Measurements from ENCODE around the gene MINDY3.

MINDY3 gene

DNA sequence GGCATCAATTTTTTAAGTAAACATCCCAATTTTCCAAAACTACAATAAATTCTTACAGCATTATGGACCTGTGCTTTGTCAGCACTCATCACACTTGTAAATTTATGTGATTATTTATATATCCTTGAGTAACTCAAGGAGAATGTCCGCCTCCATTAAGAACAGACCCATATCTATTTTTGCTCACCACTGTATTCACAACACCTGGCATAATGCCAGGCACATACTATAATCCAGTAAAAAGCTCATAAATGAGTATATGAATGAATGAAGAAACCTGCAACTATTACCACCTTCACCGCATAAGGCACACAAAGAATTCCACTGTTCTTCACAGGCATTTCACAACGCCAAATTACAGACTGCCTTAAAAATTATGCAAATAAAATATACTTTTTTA lies 46.9 kb downstream of the MINDY3 start:
- CTCF ChIA-PET: interaction anchor here (0.8 to 1.3 kb wide), 2 partner anchors 13 to 19 kb away, joined by 3 to 4 read pairs; no protein-coding TSS in a partner anchor
- peak in 1 of 3 donors; percentile 3 for DNase-seq
- POLR2A ChIA-PET: interaction anchor here (1.2 kb wide), 1 partner anchor 88 kb away, joined by 4 read pairs; no protein-coding TSS in a partner anchor
- Histone ChIP-seq H3K27ac (ENCODE audit: insufficient read depth in 1 of 2, low read depth in 1 of 2, low read length in 2 of 2, poor library complexity in 1 of 2, severe bottlenecking in 2 of 2) (no peak overlapping the region), H3K9me3 (ENCODE audit: control extremely low read depth in 1 of 5, control insufficient read depth in 4 of 5, insufficient read depth in 2 of 5, low read depth in 1 of 5, low read length in 4 of 5) (no peaks in the 10 kb centered on the region), H3K4me1 (ENCODE audit: control extremely low read depth in 1 of 4, control insufficient read depth in 4 of 4, insufficient read depth in 4 of 4, low read length in 3 of 4) (peaks cover 0 to 4% (median 2%) of the 10 kb centered on the region in 4 experiments), H3K36me3 (ENCODE audit: control insufficient read depth in 4 of 4, insufficient read depth in 4 of 4, low read length in 3 of 4) (peaks cover 3 to 18% (median 3%) of the 10 kb centered on the region in 4 experiments), H3K4me3 (ENCODE audit: control insufficient read depth in 1 of 7, extremely low read depth in 1 of 7, insufficient read depth in 4 of 7, low read depth in 2 of 7, low read length in 6 of 7) (no peak overlapping the region), H3K27me3 (replicated peaks in 2 of 5; ENCODE audit: control insufficient read depth in 4 of 5, insufficient read depth in 5 of 5, low read length in 4 of 5) (no peaks in the 10 kb centered on the region)
- WGBS (ENCODE audit: insufficient coverage): no CpG with 5 or more reads among the region's 3 CpGs

DNA sequence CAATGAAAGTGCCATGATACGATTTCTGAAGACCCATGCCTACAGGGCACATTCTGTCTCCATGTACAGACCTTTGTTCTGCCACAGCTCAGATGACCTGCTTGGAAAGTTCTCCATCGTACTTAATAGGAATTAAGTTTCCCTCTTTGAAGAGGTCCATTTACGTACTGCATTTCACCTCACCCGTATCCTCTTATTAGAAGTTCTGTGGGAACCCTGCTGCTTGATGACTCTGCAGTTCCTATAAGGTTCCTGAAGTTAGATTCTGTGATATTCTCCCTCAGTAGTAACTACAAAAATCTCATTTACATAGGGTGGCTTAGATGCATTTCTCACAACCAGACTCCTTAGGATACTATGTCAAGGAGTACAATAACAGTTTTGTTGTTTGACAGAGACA lies 50.9 kb downstream of the MINDY3 start:
- WGBS (ENCODE audit: insufficient coverage): 96% methylated on average over 4 of the region's 4 CpGs
- Histone ChIP-seq H3K27ac (ENCODE audit: insufficient read depth in 1 of 2, low read depth in 1 of 2, low read length in 2 of 2, poor library complexity in 1 of 2, severe bottlenecking in 2 of 2) (no peak overlapping the region), H3K9me3 (ENCODE audit: control extremely low read depth in 1 of 5, control insufficient read depth in 4 of 5, insufficient read depth in 2 of 5, low read depth in 1 of 5, low read length in 4 of 5) (no peaks in the 10 kb centered on the region), H3K4me1 (ENCODE audit: control extremely low read depth in 1 of 4, control insufficient read depth in 4 of 4, insufficient read depth in 4 of 4, low read length in 3 of 4) (no peaks in the 10 kb centered on the region), H3K36me3 (ENCODE audit: control insufficient read depth in 4 of 4, insufficient read depth in 4 of 4, low read length in 3 of 4) (peaks cover 3 to 23% (median 16%) of the 10 kb centered on the region in 4 experiments), H3K4me3 (ENCODE audit: control insufficient read depth in 1 of 7, extremely low read depth in 1 of 7, insufficient read depth in 4 of 7, low read depth in 2 of 7, low read length in 6 of 7) (no peak overlapping the region), H3K27me3 (replicated peaks in 2 of 5; ENCODE audit: control insufficient read depth in 4 of 5, insufficient read depth in 5 of 5, low read length in 4 of 5) (no peaks in the 10 kb centered on the region)
- ChIA-PET POLR2A (no interaction called here), CTCF (no interaction called here)
- no peak for DNase-seq

DNA sequence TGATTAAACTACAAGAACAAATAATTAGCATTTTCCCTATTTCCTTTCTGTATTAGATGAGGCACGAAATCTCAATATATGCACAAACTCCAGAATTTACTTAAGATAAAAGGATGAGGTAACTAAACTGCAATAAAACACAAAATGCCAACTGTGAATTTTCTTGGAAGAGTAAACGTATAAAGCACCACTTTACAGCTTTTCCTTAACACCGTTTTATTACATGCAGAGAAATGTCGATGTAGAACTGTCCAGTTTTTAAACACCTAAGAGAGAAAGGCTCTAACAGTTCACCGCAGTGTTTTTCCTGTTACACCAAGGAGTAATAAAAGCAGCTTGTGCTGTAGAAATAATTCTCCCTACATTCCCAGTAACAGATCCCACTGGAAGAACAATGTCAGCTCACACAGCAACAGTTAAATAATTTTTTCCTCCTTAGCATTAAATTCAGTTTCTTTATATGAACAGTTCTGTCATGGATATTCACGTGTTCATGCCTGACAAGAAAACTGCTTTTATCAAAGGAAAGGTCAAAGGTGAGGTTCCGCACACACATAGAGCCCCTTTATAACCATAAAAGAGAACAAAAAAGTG lies 52.0 kb downstream of the MINDY3 start:
- WGBS (ENCODE audit: insufficient coverage): 100% methylated on average over 2 of the region's 7 CpGs
- Histone ChIP-seq H3K27me3 (replicated peaks in 2 of 5; ENCODE audit: control insufficient read depth in 4 of 5, insufficient read depth in 5 of 5, low read length in 4 of 5) (no peaks in the 10 kb centered on the region), H3K9me3 (ENCODE audit: control extremely low read depth in 1 of 5, control insufficient read depth in 4 of 5, insufficient read depth in 2 of 5, low read depth in 1 of 5, low read length in 4 of 5) (no peaks in the 10 kb centered on the region), H3K27ac (ENCODE audit: insufficient read depth in 1 of 2, low read depth in 1 of 2, low read length in 2 of 2, poor library complexity in 1 of 2, severe bottlenecking in 2 of 2) (no peak overlapping the region), H3K4me3 (ENCODE audit: control insufficient read depth in 1 of 7, extremely low read depth in 1 of 7, insufficient read depth in 4 of 7, low read depth in 2 of 7, low read length in 6 of 7) (no peak overlapping the region), H3K4me1 (ENCODE audit: control extremely low read depth in 1 of 4, control insufficient read depth in 4 of 4, insufficient read depth in 4 of 4, low read length in 3 of 4) (no peaks in the 10 kb centered on the region), H3K36me3 (ENCODE audit: control insufficient read depth in 4 of 4, insufficient read depth in 4 of 4, low read length in 3 of 4) (peaks cover 5 to 23% (median 16%) of the 10 kb centered on the region in 4 experiments)
- ChIA-PET CTCF (no interaction called here), POLR2A (no interaction called here)
- no peak for DNase-seq

DNA sequence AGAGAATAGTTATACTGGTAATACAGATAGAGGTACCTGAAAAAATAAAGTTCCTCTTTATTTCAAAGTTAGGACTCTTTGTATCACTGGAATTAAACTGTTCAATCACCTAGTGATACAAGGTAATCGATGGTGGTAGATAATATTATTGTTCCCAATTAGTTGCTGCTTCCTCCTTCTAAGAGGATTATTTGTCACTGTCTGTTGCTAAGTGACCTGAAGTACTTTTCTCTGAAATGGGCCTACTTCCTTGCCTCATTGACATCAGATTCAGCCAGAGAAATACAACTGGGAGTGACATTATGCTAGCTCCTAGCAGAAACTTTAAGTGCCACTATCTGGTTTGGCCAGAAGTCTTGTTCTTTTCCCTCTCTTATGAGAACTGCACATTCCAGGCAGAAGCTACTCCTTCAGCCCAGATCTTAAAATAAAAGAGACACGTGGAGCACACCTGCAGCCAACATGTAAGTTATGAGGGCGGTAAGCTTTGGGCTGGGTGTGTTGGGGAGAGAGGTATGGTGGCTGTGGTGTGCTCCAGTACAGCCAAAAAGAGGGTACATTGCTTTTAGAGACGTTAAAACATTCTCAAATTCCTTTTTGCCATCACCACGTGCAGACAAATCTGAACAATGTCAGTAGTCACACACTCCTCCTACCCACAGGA lies 54.8 kb downstream of the MINDY3 start:
- ChIA-PET CTCF (interaction anchor here (1.0 to 1.4 kb wide), 2 partner anchors 10 to 12 kb away, joined by 3 to 4 read pairs; no protein-coding TSS in a partner anchor), POLR2A (no interaction called here)
- peaks cover 6 to 47% (median 22%) of the 10 kb centered on the region in 4 experiments for H3K36me3 ChIP-seq (ENCODE audit: control insufficient read depth in 4 of 4, insufficient read depth in 4 of 4, low read length in 3 of 4)
- DNase-seq: no peak
- no peak overlapping the region for H3K4me3 ChIP-seq (ENCODE audit: control insufficient read depth in 1 of 7, extremely low read depth in 1 of 7, insufficient read depth in 4 of 7, low read depth in 2 of 7, low read length in 6 of 7)
- no peaks in the 10 kb centered on the region for H3K4me1 ChIP-seq (ENCODE audit: control extremely low read depth in 1 of 4, control insufficient read depth in 4 of 4, insufficient read depth in 4 of 4, low read length in 3 of 4)
- WGBS (ENCODE audit: insufficient coverage): no CpG with 5 or more reads among the region's 5 CpGs
- H3K27me3 ChIP-seq (replicated peaks in 2 of 5; ENCODE audit: control insufficient read depth in 4 of 5, insufficient read depth in 5 of 5, low read length in 4 of 5): no peaks in the 10 kb centered on the region
- H3K9me3 ChIP-seq (ENCODE audit: control extremely low read depth in 1 of 5, control insufficient read depth in 4 of 5, insufficient read depth in 2 of 5, low read depth in 1 of 5, low read length in 4 of 5): peaks cover 0 to 16% (median 3%) of the 10 kb centered on the region in 5 experiments
- H3K27ac ChIP-seq (ENCODE audit: insufficient read depth in 1 of 2, low read depth in 1 of 2, low read length in 2 of 2, poor library complexity in 1 of 2, severe bottlenecking in 2 of 2): no peak overlapping the region

DNA sequence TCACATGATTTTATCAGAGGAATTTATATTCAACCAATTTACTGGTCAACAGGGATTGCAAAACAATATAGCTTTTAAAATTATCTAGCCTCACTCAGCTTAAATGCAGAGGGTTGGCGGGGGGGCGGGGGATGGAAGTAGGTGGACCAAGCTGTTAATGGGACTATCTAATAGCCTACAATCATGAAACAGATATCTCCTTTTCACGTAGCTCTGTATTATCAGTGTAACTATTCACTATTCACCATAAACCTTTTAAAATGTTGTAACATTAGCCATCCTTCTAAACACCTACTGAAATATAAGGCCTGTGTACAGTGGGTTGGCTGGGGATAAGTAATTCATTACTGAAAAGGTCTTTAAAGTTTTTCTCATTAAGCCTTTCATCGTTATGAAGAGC lies 56.2 kb downstream of the MINDY3 start:
- H3K36me3 ChIP-seq (ENCODE audit: control insufficient read depth in 4 of 4, insufficient read depth in 4 of 4, low read length in 3 of 4): peaks cover 6 to 53% (median 24%) of the 10 kb centered on the region in 4 experiments
- H3K9me3 ChIP-seq (ENCODE audit: control extremely low read depth in 1 of 5, control insufficient read depth in 4 of 5, insufficient read depth in 2 of 5, low read depth in 1 of 5, low read length in 4 of 5): peaks cover 0 to 20% (median 8%) of the 10 kb centered on the region in 5 experiments
- H3K4me1 ChIP-seq (ENCODE audit: control extremely low read depth in 1 of 4, control insufficient read depth in 4 of 4, insufficient read depth in 4 of 4, low read length in 3 of 4): no peaks in the 10 kb centered on the region
- ChIA-PET CTCF (interaction anchor here (0.6 to 0.8 kb wide), 2 partner anchors 22 to 186 kb away, joined by 3 read pairs; no protein-coding TSS in a partner anchor), POLR2A (no interaction called here)
- H3K4me3 ChIP-seq (ENCODE audit: control insufficient read depth in 1 of 7, extremely low read depth in 1 of 7, insufficient read depth in 4 of 7, low read depth in 2 of 7, low read length in 6 of 7): no peak overlapping the region
- H3K27me3 ChIP-seq (replicated peaks in 2 of 5; ENCODE audit: control insufficient read depth in 4 of 5, insufficient read depth in 5 of 5, low read length in 4 of 5): no peaks in the 10 kb centered on the region
- DNase-seq: no peak
- WGBS (ENCODE audit: insufficient coverage): no CpG with 5 or more reads among the region's 4 CpGs
- H3K27ac ChIP-seq (ENCODE audit: insufficient read depth in 1 of 2, low read depth in 1 of 2, low read length in 2 of 2, poor library complexity in 1 of 2, severe bottlenecking in 2 of 2): no peak overlapping the region

DNA sequence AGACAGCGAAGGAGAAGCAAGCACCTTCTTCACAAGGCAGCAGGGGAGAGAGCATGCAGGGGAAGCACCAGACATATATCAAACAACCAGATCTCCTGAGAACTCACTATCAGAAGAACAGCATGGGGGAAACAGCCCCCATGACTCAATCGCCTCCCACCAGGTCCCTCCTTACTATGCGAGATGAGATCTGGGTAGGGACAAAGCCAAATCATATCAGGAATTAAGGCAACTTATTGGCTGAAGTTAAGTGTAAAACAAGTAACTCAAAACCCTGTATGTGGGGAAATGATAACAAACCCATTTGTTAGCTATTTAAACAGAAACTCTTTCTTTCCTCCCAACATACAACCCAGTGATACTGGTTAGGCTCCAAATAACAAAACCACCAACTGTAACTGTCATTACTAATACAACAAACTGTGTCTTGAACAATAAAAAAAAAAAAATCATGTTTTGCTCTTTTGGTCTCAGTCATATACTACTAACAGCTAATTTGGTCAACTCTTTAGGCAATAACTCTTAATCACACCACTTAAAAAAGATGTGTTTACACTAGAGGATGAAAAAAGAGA lies 57.8 kb downstream of the MINDY3 start:
- Histone ChIP-seq H3K9me3 (ENCODE audit: control extremely low read depth in 1 of 5, control insufficient read depth in 4 of 5, insufficient read depth in 2 of 5, low read depth in 1 of 5, low read length in 4 of 5) (peaks cover 0 to 20% (median 8%) of the 10 kb centered on the region in 5 experiments), H3K4me1 (ENCODE audit: control extremely low read depth in 1 of 4, control insufficient read depth in 4 of 4, insufficient read depth in 4 of 4, low read length in 3 of 4) (no peaks in the 10 kb centered on the region), H3K27ac (ENCODE audit: insufficient read depth in 1 of 2, low read depth in 1 of 2, low read length in 2 of 2, poor library complexity in 1 of 2, severe bottlenecking in 2 of 2) (no peak overlapping the region), H3K27me3 (replicated peaks in 2 of 5; ENCODE audit: control insufficient read depth in 4 of 5, insufficient read depth in 5 of 5, low read length in 4 of 5) (no peaks in the 10 kb centered on the region), H3K4me3 (ENCODE audit: control insufficient read depth in 1 of 7, extremely low read depth in 1 of 7, insufficient read depth in 4 of 7, low read depth in 2 of 7, low read length in 6 of 7) (no peak overlapping the region), H3K36me3 (ENCODE audit: control insufficient read depth in 4 of 4, insufficient read depth in 4 of 4, low read length in 3 of 4) (peaks cover 6 to 51% (median 20%) of the 10 kb centered on the region in 4 experiments)
- POLR2A ChIA-PET: no interaction called here
- WGBS (ENCODE audit: insufficient coverage): 92% methylated on average over 2 of the region's 3 CpGs
- DNase-seq: peak; percentile 7 to 53 (median 28)
- CTCF ChIA-PET: interaction anchor here (0.6 kb wide), 1 partner anchor 766 kb away, joined by 3 read pairs; no protein-coding TSS in a partner anchor

DNA sequence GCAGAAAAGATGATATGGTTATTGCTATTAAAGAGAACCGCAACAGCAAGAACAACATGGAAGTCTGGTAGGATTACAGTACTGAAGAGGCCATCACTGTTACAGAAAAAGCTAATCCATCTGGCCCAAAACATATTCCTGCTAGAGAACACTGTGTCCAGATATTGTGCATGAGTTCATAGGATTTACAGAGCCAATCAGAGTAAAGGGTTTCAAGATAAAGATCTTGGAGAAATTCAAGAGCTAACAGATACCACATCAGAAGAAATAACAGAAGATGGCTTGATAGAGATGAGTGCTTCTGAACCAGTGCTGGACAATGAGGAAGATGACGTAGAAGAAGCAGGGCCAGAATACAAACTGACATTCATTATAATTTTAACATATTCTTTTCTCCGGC lies 58.7 kb downstream of the MINDY3 start:
- no peak overlapping the region for H3K27ac ChIP-seq (ENCODE audit: insufficient read depth in 1 of 2, low read depth in 1 of 2, low read length in 2 of 2, poor library complexity in 1 of 2, severe bottlenecking in 2 of 2)
- no peaks in the 10 kb centered on the region for H3K4me1 ChIP-seq (ENCODE audit: control extremely low read depth in 1 of 4, control insufficient read depth in 4 of 4, insufficient read depth in 4 of 4, low read length in 3 of 4)
- peaks cover 0 to 20% (median 8%) of the 10 kb centered on the region in 5 experiments for H3K9me3 ChIP-seq (ENCODE audit: control extremely low read depth in 1 of 5, control insufficient read depth in 4 of 5, insufficient read depth in 2 of 5, low read depth in 1 of 5, low read length in 4 of 5)
- CTCF ChIA-PET: interaction anchor here (1.2 kb wide), 1 partner anchor 9 kb away, joined by 3 read pairs; no protein-coding TSS in a partner anchor
- POLR2A ChIA-PET: no interaction called here
- H3K27me3 ChIP-seq (replicated peaks in 2 of 5; ENCODE audit: control insufficient read depth in 4 of 5, insufficient read depth in 5 of 5, low read length in 4 of 5): no peaks in the 10 kb centered on the region
- no CpG with 5 or more reads among the region's 3 CpGs for WGBS (ENCODE audit: insufficient coverage)
- no peak for DNase-seq
- H3K36me3 ChIP-seq (ENCODE audit: control insufficient read depth in 4 of 4, insufficient read depth in 4 of 4, low read length in 3 of 4): peaks cover 6 to 44% (median 21%) of the 10 kb centered on the region in 4 experiments
- H3K4me3 ChIP-seq (ENCODE audit: control insufficient read depth in 1 of 7, extremely low read depth in 1 of 7, insufficient read depth in 4 of 7, low read depth in 2 of 7, low read length in 6 of 7): no peak overlapping the region

Data from common myeloid progenitor, CD34-positive (primary cell).